GM19240 (cell line): Measurements from ENCODE around the gene MED27.
"Not testable (repeated sequence)": the region's sequence is repeated elsewhere in the genome, so short reads cannot be mapped to it uniquely, and the experiment has no call there.

ENCODE experiments used
- DNase-seq: peaks from one replicate; pipeline ENCODE4 v3.0.0; 2011; ENCODE audit warnings: low spot score; ENCODE audit not compliant: insufficient read length

MED27 gene

DNA sequence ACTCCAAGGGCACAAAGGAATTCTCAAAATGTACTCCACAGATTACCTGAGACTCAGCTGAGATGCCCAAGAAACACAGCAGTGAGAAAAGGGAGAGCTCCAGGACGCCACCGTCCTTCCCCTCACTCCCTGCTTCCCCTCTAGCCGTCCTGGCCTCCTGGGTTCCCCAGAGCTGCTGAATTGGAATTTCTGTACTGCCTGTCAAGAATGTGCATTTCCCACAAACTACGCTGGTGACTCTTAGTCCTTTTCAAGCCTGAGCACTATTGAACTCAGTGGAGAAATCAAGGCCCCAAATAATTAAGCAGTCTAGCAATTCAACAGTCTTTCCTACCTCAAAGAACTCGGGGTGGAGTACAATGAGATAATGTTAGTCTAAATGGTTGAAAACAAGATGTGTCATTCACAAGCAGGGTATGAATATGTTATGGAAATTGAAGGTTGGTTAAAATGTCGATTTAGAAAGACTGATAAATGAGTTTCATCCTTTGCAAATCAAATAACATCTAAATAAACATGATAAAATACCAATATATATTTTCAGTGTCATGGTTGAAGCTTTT is 153.2 kb downstream of the MED27 start:
- no peak for DNase-seq

DNA sequence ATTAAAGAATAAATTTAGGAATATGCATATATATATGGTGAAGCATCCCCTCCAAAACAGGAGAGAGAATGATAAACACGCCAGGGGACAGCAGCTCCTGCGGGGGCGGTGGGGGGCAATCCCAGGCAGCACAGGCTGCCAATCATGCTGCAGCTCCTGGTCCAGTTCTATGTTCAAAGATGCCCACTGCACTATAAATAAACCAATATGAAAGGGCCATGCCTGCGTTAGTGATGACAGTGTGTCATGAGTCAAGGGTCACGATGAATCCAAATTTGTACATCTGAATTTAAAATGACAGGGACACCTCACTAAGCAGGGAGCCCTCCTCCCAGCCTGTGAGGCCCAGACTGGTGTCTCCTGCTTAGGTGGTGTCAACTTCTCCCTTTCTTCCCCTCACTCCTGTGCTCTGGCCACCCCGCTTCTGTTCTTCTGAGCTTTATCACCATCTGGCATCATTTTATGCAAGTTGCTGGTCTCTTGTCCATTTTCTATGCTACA is 153.9 kb downstream of the MED27 start:
- DNase-seq: no peak

DNA sequence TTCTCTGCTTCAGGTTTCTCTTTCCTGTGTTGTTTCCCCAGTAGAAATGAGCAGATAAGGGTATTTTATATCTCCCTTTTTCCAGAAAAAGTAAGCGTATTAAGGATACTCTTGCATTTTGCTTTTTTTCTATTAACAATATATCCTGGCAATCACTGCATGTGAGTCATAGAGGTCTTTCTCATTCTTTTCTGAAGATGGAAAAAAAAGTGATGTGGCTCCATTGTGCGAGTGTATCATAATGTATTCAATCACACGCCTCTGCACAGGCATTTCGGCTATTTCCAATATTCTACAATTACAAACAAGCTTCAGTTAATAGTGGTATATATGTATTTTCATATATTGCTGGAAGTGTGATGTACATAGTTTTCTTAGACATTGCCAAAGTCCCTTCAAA is 155.9 kb downstream of the MED27 start:
- no peak for DNase-seq

DNA sequence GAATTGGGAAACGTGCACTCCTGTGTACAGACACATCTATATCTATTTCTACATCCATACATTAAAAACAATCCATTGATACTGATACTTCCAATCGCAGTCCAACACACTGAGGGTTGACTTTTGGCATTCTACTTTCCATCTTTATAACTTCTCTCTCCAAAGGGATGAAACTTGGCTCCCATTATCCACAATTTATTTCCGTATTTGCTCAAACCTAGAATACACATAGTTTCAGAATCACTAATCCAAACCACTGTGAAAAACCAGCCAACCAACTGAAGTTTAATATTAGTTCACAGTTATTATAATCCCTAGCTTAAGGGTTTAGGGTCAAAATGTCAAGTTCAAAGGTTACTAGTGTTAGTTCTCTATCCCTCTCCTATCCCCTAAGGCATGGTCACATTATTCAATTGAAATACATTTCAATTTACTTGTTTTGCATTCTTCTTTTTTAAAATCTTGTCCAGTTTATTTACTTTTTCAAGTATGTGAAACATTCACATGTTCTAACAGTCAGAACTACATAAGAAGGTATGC is 156.5 kb downstream of the MED27 start:
- no peak for DNase-seq

DNA sequence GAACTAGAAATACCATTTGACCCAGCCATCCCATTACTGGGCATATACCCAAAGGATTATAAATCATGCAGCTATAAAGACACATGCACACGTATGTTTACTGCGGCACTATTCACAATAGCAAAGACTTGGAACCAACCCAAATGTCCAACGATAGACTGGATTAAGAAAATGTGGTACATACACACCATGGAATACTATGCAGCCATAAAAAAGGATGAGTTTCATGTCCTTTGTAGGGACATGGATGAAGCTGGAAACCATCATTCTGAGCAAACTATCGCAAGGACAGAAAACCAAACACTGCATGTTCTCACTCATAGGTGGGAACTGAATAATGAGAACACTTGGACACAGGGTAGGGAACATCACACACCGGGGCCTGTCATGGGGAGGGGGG is 158.0 kb downstream of the MED27 start:
- not testable (repeated sequence) for DNase-seq

DNA sequence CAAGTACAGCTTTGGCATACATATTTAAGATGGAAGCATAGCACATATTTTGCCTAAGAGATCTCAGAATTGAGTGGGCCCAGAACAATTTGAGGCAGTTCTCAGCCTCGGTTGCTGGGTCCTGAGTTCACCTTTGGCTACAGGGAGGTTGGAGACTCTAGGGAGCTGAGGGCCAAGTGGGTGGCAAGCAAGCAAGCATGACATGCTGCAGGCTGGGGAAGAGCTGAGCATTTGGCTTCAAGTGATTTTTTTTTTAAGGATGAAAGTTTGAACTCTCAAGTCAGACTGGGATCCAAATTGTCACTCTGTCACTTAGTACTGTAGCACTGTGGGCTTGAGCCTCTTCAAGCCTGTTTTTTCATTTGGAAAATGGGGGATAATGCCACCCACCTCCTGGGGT is 160.5 kb downstream of the MED27 start:
- no peak for DNase-seq

DNA sequence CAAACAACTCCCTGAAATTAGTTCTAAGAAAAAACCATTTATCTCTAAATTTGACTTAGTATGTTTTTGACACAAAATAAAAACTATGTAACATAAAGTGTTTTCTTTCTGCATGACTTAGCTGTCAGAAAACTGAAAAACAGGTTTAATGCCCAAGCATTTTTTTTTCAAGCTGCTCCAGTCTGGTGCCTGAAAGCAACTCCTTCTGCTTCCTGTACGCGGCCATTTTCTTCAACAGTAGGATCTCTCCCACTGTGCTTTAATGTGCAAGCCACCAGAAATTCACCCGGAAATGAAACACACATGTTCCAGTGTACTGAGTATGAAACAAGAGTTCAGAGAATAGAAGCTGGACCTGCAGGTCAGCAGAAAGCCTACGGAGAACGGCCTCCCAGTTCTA is 161.2 kb downstream of the MED27 start:
- DNase-seq: no peak

DNA sequence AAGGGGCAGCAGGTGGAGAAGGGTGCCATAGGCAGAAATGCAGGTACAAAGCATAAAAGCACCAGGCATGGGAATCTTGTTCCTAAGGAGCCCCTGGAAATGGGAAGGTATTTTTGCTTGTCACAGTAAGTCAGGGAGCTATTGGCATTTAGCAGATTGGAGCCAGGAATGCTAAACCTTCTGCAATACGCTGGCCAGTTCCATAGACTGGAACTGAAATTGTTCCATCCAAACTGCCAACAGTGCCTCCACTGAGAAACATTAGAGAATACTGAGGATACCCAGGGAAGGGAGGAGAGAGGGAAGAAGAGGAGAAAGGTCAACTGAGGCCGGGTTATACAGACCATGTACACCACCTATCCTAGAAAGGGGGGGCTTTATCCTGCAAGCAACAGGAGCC is 162.7 kb downstream of the MED27 start:
- DNase-seq: no peak

DNA sequence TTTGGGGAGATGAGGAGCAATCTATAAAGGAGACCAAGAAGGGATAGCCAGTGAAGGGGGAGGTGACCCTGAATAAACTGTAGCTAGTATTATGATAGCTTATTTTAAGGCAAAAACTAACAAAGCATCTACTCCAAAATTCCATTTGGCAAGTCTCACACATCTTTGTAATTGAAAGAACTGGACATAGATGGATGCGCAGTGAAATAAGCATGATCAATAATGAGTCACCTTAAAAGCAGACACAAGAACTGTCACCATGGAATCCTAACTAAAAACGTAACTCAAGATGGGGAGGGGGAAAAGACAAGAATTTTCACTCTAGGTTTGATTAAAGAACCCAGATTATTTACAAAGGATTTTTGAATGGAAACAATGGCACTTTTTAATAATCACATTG is 164.5 kb downstream of the MED27 start:
- DNase-seq: no peak

DNA sequence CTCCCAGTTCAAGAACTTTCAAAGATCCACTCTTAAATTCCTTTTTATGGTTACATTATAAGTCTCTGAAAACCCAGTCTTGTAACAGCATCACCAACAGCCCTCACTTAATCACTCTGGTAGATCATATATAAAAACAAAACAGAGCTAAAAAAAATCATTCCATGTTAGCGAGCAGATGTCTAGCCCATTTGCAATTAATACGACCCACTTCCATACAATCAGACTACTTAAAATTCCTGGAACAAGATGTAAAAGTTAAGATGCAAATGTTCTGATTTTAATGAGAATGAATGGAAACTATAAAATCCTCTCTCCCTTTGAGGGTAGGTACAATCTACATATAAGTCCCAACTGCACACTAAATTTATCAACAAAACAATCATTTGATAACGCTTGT is 167.0 kb downstream of the MED27 start:
- DNase-seq: no peak

DNA sequence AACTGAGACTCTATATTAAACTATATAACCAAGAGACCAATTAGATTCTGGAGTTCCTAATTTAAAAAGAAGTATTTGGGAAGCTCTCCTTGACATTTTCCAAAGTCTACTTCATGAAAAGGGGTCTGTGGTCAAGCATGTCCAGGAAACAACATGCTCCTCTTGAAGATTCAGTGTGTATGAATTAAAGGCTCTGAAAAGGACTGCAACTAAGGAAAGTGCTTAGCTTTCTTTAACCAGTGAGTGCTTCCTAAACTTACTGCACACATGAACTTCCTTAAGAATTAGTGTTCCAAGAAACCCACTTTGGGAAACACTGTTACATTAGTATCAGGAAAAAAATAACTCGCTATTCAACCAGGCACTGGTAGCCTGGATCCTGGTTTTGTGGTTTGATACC is 167.6 kb downstream of the MED27 start:
- DNase-seq: no peak

DNA sequence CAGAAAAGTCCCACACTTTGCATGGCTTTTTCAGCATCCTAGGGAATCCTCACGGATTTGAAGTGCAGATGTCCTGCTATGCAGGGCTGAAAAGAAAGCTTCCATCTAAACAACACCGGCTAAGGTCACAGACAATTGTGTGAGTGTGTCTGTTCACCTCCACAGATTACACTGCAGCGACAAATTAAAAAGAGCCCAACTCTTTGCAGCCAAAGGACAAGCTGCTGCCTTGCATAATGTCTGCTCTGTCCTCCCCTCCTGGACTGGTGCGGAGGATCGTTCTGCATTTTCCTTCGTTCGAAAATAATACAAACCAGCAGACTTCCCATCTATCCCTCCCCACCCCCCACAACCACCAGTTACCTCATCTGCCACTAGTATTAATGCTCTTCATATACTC is 169.1 kb downstream of the MED27 start:
- DNase-seq: no peak

DNA sequence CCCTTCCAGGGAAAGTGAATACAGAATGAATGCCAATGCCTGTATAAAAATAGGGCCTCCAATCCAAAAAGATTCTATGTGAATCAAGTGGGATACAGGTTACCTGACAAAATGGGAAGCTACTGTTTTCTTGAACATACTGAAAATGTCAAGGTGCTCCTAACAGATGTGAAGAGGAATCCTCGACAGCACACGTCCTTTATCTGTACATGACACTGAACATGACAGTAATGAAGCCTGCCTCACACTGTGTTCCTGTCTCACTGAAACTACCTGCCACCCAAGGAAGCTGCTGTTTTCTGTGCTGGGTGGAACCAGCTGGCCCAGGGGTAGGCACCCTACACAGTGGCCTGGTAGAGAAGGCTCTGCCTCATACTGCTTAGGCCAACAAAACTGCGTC is 174.5 kb downstream of the MED27 start:
- no peak for DNase-seq

DNA sequence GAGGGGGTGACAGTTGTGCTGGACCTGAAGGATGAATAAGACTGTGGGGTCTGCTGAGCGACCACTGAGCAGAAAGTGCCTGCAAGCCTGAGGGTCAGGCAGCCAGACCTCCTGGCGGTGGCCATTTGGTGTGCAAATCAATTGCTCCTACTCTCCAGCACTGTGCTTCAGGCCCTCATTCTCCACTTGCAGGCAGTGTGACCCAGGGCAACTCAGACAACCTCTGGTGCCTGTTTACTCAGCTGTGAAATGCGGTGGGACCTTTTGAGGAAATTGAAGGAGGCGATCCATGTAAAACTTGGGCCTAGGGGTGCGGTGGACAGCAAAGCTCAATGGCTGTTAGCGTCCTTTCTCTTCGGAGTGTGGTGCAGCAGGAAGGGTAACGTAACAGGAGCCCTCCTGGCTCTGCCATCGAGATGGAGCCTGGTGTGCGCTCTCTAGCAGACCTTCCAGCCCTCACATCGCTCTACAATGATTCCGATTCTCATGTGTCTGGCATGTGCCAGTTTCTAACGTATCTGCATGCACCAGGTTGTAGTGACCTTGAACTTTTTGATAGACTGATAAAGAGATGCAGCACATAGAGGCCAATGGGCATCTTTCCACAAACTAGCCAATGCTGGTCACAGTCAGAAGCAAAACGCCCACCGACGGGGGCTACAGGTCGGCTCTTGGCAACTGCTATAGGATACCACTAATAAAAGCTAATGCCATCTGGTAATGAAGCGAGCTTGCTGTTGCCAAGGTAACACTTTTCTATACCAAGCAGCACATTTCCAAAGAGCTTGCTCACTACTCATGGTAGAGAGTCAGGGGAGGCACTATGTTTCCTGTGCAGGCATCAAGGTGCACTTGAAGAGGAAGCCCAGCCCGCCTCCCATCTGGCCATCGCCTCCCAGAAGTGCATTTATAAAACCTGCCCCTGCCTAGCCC is 180.1 kb downstream of the MED27 start:
- no peak for DNase-seq

DNA sequence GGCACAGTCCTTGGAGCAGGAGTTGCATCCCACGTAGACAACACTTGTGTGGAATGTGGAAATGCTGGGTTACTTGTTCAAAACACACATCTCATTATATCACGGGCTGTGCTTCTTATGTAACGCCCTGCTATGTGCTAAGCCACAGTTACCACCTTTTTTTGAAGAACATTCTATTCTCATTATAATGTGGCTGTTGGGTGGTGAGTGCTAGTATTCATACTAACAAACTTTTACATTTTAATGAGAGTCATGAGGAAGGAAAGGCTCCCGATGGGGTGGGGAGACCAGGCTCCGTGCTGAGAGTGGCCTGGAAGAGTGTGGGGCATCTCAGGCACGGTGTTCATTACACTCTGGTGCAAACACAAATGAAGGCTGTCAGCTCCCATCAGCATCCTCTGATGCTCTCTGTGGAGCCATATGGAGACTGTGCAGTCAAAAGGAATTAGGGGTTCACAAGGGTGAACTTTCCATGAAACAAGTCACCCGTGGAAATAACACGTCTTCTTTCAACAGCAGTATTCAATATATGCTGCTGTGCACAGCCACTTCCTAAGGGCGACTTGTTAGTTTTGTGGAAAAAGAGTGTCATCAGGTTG is 186.7 kb downstream of the MED27 start:
- no peak for DNase-seq

DNA sequence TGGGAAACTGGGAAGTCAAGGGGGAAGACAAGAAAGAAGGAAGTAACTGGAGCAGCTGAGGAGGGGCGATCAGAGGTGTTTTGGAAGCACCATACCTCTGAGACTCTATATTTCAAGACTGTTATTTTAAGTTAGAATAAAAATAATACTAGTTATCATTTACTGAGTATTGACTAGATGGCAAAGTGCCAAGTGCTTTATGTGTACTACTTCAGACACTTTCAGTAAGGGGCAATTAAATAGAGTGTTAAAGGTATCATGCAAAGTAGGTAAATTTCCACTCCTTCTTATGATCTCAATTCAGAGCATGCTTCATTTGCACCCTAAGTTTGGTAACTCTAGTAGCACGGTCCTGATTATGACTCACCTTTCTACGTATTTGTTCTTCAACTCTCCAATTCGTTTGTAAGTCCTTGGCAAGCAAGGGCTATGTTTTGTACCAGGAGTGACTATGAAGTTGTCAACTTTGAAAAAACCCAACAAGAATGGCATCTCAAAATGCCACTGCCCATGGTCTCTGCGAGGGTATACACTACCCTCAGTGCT is 187.4 kb downstream of the MED27 start:
- no peak for DNase-seq

DNA sequence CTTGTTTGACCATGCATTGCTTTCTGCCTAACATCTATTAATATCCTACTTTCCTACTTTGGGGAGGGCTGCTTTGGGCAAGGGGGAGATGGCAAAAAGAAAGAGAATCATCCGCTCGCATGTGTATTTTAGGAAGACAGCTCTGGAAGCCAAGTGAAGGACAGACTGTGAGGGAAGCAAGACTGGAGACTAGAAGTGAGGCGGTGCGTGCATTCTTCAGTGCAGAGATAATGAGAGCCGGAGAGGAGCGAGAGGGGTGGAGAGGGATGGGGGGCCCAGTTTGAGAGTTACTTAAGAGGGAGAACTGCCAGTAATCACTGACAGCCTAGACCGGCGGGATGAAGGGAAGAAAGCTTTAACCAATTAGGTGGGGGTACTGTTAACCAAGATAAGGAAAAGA is 188.1 kb downstream of the MED27 start:
- no peak for DNase-seq

DNA sequence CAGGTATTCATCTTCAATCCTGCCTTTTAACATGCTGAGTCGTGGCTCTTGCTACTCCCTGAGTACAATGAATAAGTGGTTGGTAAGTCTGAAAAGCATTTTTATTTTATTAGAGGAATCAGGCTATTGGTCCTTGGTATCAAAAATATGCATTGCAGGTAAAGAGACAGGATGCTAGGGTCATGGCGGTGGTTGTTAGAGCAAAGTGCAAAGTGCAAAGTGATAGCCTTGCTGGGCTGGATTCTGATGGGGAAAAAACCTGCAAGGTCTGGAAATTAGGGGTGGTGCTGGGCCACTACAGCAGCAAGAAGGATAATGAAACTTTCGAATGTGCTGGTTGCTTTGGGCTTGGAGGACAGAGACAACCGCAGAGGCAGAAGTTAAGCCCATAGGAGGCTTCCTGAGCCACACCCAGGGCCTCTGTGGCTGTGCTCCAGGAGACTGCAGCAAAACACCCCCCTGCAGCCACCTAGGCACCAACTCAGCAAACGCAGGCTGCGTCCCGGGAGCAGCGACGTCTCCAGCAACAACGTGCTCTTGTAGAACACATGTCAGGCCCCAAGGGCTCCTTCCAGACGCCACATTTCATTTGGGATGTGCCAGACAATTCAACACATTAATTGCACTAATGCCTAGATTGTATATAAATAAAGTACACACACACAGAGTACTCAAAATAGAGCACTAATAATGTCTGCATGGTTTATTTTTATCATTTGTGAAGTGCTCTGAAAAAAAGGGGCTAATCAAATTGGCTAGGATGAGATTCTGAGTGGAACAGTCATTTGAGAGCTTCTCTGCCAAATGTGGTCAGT is 190.0 kb downstream of the MED27 start:
- no peak for DNase-seq

DNA sequence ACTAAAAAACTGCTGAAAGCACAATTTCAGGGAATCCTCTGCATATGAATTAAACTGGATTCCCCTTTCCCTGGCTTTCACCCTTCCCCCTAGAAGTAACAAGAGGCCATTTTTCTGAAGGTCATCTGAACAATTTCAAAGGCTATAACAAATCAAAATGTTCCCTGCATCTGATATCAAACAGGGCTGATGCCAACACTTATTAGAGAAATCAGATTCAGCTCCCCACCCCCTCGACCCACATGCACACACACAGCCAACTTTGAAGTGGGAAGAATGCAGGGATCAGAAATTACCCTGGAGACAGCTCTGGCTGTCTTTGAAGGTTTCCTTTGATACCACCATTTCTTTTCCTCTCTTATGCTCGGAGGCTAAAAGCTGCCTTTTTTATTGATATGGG is 190.7 kb downstream of the MED27 start:
- DNase-seq: no peak

DNA sequence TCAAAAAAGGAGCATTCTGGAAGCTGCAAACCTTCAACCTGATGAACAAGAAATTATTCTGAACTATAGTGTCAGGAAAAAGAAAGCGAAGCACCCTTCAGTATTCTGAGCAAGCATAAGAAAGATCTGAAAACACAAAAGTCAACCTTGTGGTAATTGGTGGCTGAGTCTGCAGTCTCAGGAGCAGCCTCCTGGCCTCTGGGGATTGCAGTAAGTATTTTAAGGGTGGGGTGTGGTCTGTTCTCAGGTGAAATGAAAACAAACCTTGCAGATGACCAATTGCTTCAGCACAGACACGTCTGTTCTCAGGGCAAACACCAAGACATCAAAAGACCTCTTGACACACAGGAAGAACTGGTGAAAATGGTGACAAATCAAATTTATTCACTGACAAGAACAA is 192.0 kb downstream of the MED27 start:
- DNase-seq: no peak

DNA sequence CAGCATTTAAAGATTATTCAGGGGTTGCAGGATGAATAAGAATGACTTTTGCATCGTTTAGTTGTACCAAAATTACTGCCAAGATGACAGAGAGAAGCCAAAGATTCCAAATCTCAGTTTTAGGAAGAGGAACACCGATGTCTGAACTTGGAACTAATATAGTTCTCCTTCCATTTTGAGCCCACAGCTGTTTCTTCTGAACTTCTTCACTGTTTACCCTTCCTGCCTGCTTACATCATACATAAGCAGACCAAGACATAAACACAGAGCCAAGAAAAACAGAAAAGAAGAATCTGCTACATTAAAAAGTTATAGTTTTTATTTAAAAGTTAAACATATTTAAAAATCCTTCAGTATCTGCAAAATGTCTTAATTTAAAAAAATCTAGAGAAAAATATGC is 192.8 kb downstream of the MED27 start:
- no peak for DNase-seq
